Stromal cell of bone marrow (primary cell): ENCODE results near the gene CLDN24.

ENCODE experiments used
- DNase-seq: peaks from one replicate; pipeline ENCODE4 v3.0.0-alpha.2; 2012; ENCODE audit warnings: low read depth

Gene CLDN24

GRCh38 chr4:183321079-183321478, 1.1 kb downstream of the CLDN24 start:
- DNase-seq: no peak

GRCh38 chr4:183320211-183321059, 1.8 kb downstream of the CLDN24 start, which contains the start of gene CLDN22:
Gene CLDN22, minus strand, starts transcription at chr4:183320276. Its CDS starts 58 bp downstream, at chr4:183320218.
- no peak for DNase-seq

GRCh38 chr4:183318656-183319055, 3.6 kb downstream of the CLDN24 start:
- no peak for DNase-seq

GRCh38 chr4:183314806-183315205, 7.4 kb downstream of the CLDN24 start:
- DNase-seq: no peak

GRCh38 chr4:183314336-183314735, 7.9 kb downstream of the CLDN24 start:
- no peak for DNase-seq

- DNase-seq: no peak
Observed at GRCh38 chr4:183312841-183313240, 9.4 kb downstream of the CLDN24 start.

- DNase-seq: no peak
Observed at GRCh38 chr4:183306811-183307210, 15.4 kb downstream of the CLDN24 start.

GRCh38 chr4:183304538-183304937, 17.7 kb downstream of the CLDN24 start:
- DNase-seq: no peak

- no peak for DNase-seq
Observed at GRCh38 chr4:183304067-183304466, 18.2 kb downstream of the CLDN24 start.

GRCh38 chr4:183303301-183303700, 18.9 kb downstream of the CLDN24 start:
- DNase-seq: no peak

GRCh38 chr4:183300655-183301054, 21.6 kb downstream of the CLDN24 start:
- DNase-seq: no peak

GRCh38 chr4:183300070-183300469, 22.2 kb downstream of the CLDN24 start:
- no peak for DNase-seq

- no peak for DNase-seq
Observed at GRCh38 chr4:183299464-183299863, 22.8 kb downstream of the CLDN24 start.

GRCh38 chr4:183297675-183298074, 24.6 kb downstream of the CLDN24 start:
- DNase-seq: no peak

- DNase-seq: no peak
Observed at GRCh38 chr4:183295711-183296110, 26.5 kb downstream of the CLDN24 start.

GRCh38 chr4:183291070-183291469, 31.2 kb downstream of the CLDN24 start:
- DNase-seq: no peak

GRCh38 chr4:183289688-183290087, 32.5 kb downstream of the CLDN24 start:
- DNase-seq: no peak

- DNase-seq: no peak
Observed at GRCh38 chr4:183288955-183289354, 33.3 kb downstream of the CLDN24 start.

GRCh38 chr4:183287677-183288076, 34.5 kb downstream of the CLDN24 start:
- no peak for DNase-seq

GRCh38 chr4:183287309-183287659, 34.9 kb downstream of the CLDN24 start:
- DNase-seq: no peak

- DNase-seq: no peak
Observed at GRCh38 chr4:183286590-183287308, 35.5 kb downstream of the CLDN24 start.

GRCh38 chr4:183285886-183286285, 36.3 kb downstream of the CLDN24 start:
- no peak for DNase-seq

- no peak for DNase-seq
Observed at GRCh38 chr4:183284965-183285364, 37.3 kb downstream of the CLDN24 start.
